HepG2 (cell line): ENCODE data around the gene WDR62. TPM values are rescaled to one million over a fixed set of nuclear protein-coding genes. Genes with fewer than 3 reads are reported as not detected.

Source experiments
- EHMT2 ChIP-seq: fragments of 200-600 bp; sonication (generic); IDR thresholded peaks from 2 replicates; pipeline ENCODE4 v1.7.0; 2017; ENCODE audit warnings: antibody characterized with exemption, low read depth, low read length, borderline replicate concordance
- FIP1L1 ChIP-seq: fragments of 200-400 bp; formaldehyde crosslinking; IDR thresholded peaks from 2 replicates; pipeline ENCODE4 v1.6.1; 2018; ENCODE audit warnings: low read depth, mild to moderate bottlenecking, low read length, moderate library complexity, borderline replicate concordance; ENCODE audit not compliant: insufficient read depth
- HDAC1 ChIP-seq: sonication (generic); formaldehyde crosslinking; IDR thresholded peaks from 2 replicates; pipeline ENCODE4 v1.5.1; 2020; ENCODE audit warnings: mild to moderate bottlenecking, missing genetic modification reagents
- HDAC6 ChIP-seq: fragments of 200-600 bp; sonication (generic); IDR thresholded peaks from 2 replicates; pipeline ENCODE4 v1.7.0; 2017; ENCODE audit warnings: mild to moderate bottlenecking, antibody characterized with exemption, low read length, low read depth
- IRX3 ChIP-seq: sonication (generic); formaldehyde crosslinking; IDR thresholded peaks from 2 replicates; pipeline ENCODE4 v1.8.1; 2023; ENCODE audit warnings: mild to moderate bottlenecking, low read depth, missing genetic modification reagents, borderline replicate concordance
- JUND ChIP-seq: sonication (generic); formaldehyde crosslinking; IDR thresholded peaks from 2 replicates; pipeline ENCODE4 v1.8.0; 2022; ENCODE audit warnings: mild to moderate bottlenecking, missing genetic modification reagents
- NRL ChIP-seq: sonication (generic); formaldehyde crosslinking; IDR thresholded peaks from 2 replicates; pipeline ENCODE4 v1.5.0; 2020; ENCODE audit warnings: missing genetic modification reagents, mild to moderate bottlenecking, moderate library complexity, borderline replicate concordance
- SP2 ChIP-seq: sonication (generic); formaldehyde crosslinking; IDR thresholded peaks from 2 replicates; pipeline ENCODE4 v1.5.1; 2020; ENCODE audit warnings: mild to moderate bottlenecking, missing genetic modification reagents
- TMF1 ChIP-seq: sonication (generic); formaldehyde crosslinking; IDR thresholded peaks from 2 replicates; pipeline ENCODE4 v1.8.1; 2022; ENCODE audit warnings: low read depth, missing genetic modification reagents
- ZNF326 ChIP-seq: sonication (generic); formaldehyde crosslinking; IDR thresholded peaks from 2 replicates; pipeline ENCODE4 v1.4.0; 2020; ENCODE audit warnings: missing genetic modification reagents, borderline replicate concordance
- ZNF337 ChIP-seq: sonication (generic); formaldehyde crosslinking; IDR thresholded peaks from 2 replicates; pipeline ENCODE4 v1.5.1; 2020; ENCODE audit warnings: missing genetic modification reagents, low read depth, mild to moderate bottlenecking, borderline replicate concordance
- ZNF460 ChIP-seq: sonication (generic); formaldehyde crosslinking; IDR thresholded peaks from 2 replicates; pipeline ENCODE4 v1.5.1; 2020; ENCODE audit warnings: missing genetic modification reagents, mild to moderate bottlenecking, borderline replicate concordance
- ZNF7 ChIP-seq: IDR thresholded peaks from 2 replicates; pipeline ENCODE4 v1.6.1; 2016; ENCODE audit warnings: missing biosample characterization, missing genetic modification reagents
- polyA plus RNA-seq, 8 experiments: library from polyadenylated mRNA; depleted of rRNA in 3 of 8; stranded (reverse) in 7 of 8; unstranded in 1 of 8; fragments of >200 nt; fragmentation: Illumina TruSeq in 4 of 8; extraction: Trizol in 4 of 8; gene quantifications; 2 replicates each; pipeline versions ENCODE4 v1.2.1 to v1.2.3, GENCODE V29; 2011 to 2016; ENCODE audit warnings: low read depth in 4 of 8, missing spikeins in 1 of 8, mixed read lengths in 1 of 8; ENCODE audit not compliant: insufficient read depth in 1 of 8
- total RNA-seq, 5 experiments: library from RNA; depleted of rRNA; stranded (reverse); fragments of >200 nt; fragmentation: Illumina TruSeq; extraction: Trizol; gene quantifications; 2 replicates each; pipeline ENCODE4 v1.2.3, GENCODE V29; 2016; ENCODE audit warnings: low read depth in 1 of 5
- TF ChIP-seq, protein P1 (sequence below): sonication (generic); formaldehyde crosslinking; IDR thresholded peaks from 2 replicates; pipeline ENCODE4 v1.5.1; 2020; ENCODE audit warnings: mild to moderate bottlenecking, missing genetic modification reagents, borderline replicate concordance
- TF ChIP-seq, protein P2 (sequence below): sonication (generic); formaldehyde crosslinking; IDR thresholded peaks from 2 replicates; pipeline ENCODE4 v1.4.0; 2020; ENCODE audit warnings: missing genetic modification reagents, borderline replicate concordance
- TF ChIP-seq, protein P3 (sequence below): IDR thresholded peaks from 2 replicates; pipeline ENCODE4 v1.6.1; 2016
- TF ChIP-seq, protein P4 (sequence below): sonication (generic); formaldehyde crosslinking; IDR thresholded peaks from 2 replicates; pipeline ENCODE4 v1.9.0; 2021; ENCODE audit warnings: missing genetic modification reagents, borderline replicate concordance

Gene WDR62
- total and polyA plus RNA-seq, 2 of the 13 experiments (the other 11 are each of a cell fraction or from before 2014, with no cell fraction given) = 5.8 to 12.5 TPM

DNA sequence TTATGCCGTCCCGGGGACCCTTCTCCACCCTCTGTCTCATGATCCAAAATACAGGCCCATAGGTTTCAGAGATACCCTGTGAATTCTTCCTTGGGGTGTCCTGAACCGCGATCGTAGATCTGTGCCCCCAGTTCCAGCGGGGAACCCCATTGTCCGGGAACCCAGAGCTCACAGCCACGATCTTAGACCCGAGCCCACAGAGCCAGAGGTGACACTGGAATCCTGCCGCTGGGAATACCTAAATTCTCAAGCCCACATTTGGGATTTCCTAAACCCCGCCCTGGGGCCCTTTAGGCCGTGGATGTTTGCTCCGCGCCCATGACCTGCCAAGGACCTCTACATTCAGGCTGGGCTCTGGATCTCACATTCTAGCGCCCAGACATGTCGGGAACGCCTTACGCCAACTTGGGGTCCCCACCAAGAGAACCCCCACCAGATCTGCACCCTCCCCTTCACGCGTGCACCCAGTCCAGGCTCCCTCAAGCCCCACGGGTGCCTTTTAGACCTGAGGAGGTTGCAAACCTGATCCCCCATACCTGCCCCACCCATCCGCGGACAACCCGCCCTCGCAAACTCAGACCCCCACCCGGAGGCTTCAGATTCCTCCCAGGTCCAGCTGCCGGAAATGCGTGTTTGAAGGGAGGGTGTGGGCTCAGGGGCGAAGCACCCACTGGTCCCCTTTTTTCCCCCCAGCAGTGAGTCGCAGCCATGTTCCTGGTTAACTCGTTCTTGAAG is 85.8 kb downstream of the WDR62 start (continued):
- TF ChIP-seq, protein P1, sequence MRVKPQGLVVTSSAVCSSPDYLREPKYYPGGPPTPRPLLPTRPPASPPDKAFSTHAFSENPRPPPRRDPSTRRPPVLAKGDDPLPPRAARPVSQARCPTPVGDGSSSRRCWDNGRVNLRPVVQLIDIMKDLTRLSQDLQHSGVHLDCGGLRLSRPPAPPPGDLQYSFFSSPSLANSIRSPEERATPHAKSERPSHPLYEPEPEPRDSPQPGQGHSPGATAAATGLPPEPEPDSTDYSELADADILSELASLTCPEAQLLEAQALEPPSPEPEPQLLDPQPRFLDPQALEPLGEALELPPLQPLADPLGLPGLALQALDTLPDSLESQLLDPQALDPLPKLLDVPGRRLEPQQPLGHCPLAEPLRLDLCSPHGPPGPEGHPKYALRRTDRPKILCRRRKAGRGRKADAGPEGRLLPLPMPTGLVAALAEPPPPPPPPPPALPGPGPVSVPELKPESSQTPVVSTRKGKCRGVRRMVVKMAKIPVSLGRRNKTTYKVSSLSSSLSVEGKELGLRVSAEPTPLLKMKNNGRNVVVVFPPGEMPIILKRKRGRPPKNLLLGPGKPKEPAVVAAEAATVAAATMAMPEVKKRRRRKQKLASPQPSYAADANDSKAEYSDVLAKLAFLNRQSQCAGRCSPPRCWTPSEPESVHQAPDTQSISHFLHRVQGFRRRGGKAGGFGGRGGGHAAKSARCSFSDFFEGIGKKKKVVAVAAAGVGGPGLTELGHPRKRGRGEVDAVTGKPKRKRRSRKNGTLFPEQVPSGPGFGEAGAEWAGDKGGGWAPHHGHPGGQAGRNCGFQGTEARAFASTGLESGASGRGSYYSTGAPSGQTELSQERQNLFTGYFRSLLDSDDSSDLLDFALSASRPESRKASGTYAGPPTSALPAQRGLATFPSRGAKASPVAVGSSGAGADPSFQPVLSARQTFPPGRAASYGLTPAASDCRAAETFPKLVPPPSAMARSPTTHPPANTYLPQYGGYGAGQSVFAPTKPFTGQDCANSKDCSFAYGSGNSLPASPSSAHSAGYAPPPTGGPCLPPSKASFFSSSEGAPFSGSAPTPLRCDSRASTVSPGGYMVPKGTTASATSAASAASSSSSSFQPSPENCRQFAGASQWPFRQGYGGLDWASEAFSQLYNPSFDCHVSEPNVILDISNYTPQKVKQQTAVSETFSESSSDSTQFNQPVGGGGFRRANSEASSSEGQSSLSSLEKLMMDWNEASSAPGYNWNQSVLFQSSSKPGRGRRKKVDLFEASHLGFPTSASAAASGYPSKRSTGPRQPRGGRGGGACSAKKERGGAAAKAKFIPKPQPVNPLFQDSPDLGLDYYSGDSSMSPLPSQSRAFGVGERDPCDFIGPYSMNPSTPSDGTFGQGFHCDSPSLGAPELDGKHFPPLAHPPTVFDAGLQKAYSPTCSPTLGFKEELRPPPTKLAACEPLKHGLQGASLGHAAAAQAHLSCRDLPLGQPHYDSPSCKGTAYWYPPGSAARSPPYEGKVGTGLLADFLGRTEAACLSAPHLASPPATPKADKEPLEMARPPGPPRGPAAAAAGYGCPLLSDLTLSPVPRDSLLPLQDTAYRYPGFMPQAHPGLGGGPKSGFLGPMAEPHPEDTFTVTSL (CRISPR knock-in tag) = 0 out of 2 replicates have a peak, but pooled peaks have one; percentile 2
- TF ChIP-seq ZNF337 (CRISPR knock-in tag) (no peak), EHMT2 (no peak), FIP1L1 (no peak), ZNF460 (CRISPR knock-in tag) (no peak), IRX3 (CRISPR knock-in tag) (no peak), ZNF7 (CRISPR knock-in tag) (no peak), ZNF326 (CRISPR knock-in tag) (no peak), JUND (CRISPR knock-in tag) (no peak), SP2 (CRISPR knock-in tag) (no peak), TMF1 (CRISPR knock-in tag) (no peak), HDAC6 (no peak), HDAC1 (CRISPR knock-in tag) (no peak), NRL (CRISPR knock-in tag) (peak; percentile 12; the same call in 1 of the 2 replicates)
- TF ChIP-seq, protein P2, sequence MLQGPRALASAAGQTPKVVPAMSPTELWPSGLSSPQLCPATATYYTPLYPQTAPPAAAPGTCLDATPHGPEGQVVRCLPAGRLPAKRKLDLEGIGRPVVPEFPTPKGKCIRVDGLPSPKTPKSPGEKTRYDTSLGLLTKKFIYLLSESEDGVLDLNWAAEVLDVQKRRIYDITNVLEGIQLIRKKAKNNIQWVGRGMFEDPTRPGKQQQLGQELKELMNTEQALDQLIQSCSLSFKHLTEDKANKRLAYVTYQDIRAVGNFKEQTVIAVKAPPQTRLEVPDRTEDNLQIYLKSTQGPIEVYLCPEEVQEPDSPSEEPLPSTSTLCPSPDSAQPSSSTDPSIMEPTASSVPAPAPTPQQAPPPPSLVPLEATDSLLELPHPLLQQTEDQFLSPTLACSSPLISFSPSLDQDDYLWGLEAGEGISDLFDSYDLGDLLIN (CRISPR knock-in tag) = 0 out of 2 replicates have a peak, but pooled peaks have one; percentile 31
- TF ChIP-seq, protein P3, sequence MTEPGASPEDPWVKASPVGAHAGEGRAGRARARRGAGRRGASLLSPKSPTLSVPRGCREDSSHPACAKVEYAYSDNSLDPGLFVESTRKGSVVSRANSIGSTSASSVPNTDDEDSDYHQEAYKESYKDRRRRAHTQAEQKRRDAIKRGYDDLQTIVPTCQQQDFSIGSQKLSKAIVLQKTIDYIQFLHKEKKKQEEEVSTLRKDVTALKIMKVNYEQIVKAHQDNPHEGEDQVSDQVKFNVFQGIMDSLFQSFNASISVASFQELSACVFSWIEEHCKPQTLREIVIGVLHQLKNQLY (CRISPR knock-in tag) = no peak
- TF ChIP-seq, protein P4, sequence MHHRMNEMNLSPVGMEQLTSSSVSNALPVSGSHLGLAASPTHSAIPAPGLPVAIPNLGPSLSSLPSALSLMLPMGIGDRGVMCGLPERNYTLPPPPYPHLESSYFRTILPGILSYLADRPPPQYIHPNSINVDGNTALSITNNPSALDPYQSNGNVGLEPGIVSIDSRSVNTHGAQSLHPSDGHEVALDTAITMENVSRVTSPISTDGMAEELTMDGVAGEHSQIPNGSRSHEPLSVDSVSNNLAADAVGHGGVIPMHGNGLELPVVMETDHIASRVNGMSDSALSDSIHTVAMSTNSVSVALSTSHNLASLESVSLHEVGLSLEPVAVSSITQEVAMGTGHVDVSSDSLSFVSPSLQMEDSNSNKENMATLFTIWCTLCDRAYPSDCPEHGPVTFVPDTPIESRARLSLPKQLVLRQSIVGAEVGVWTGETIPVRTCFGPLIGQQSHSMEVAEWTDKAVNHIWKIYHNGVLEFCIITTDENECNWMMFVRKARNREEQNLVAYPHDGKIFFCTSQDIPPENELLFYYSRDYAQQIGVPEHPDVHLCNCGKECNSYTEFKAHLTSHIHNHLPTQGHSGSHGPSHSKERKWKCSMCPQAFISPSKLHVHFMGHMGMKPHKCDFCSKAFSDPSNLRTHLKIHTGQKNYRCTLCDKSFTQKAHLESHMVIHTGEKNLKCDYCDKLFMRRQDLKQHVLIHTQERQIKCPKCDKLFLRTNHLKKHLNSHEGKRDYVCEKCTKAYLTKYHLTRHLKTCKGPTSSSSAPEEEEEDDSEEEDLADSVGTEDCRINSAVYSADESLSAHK (CRISPR knock-in tag) = no peak
